GM23248 (cell line): ENCODE results near the gene ESPNL. TPM values are rescaled to one million over a fixed set of nuclear protein-coding genes. Genes with fewer than 3 reads are reported as not detected.

Experiments
- DNase-seq: peaks from one replicate; pipeline ENCODE4 v3.0.0-alpha.2; 2015
- H2AFZ ChIP-seq: fragments of 200-600 bp; sonication (generic); 2 replicates; pipeline ENCODE4 v1.6.1; 2016; ENCODE audit warnings: antibody characterized with exemption
- H3F3A ChIP-seq: fragments of 200-600 bp; sonication (generic); 2 replicates; pipeline ENCODE4 v1.6.1; 2016; ENCODE audit warnings: mild to moderate bottlenecking, antibody characterized with exemption, mixed run types; ENCODE audit not compliant: insufficient read depth
- H3K27ac ChIP-seq: fragments of 200-600 bp; sonication (generic); 2 replicates; pipeline ENCODE4 v1.5.1; 2016; ENCODE audit warnings: mild to moderate bottlenecking
- H3K27me3 ChIP-seq: fragments of 200-600 bp; sonication (generic); replicated peaks from 2 replicates; pipeline ENCODE4 v1.6.1; 2016; ENCODE audit warnings: mild to moderate bottlenecking; ENCODE audit not compliant: insufficient read depth
- H3K36me3 ChIP-seq: fragments of 200-600 bp; sonication (generic); 2 replicates; pipeline ENCODE4 v1.6.1; 2016; ENCODE audit warnings: low read depth, mild to moderate bottlenecking
- H3K4me1 ChIP-seq: fragments of 200-600 bp; sonication (generic); 2 replicates; pipeline ENCODE4 v1.6.1; 2016; ENCODE audit warnings: mild to moderate bottlenecking; ENCODE audit not compliant: insufficient read depth
- H3K4me2 ChIP-seq: fragments of 200-600 bp; sonication (generic); one replicate; pipeline ENCODE4 v1.6.1; 2016; ENCODE audit warnings: mild to moderate bottlenecking; ENCODE audit not compliant: unreplicated experiment
- H3K4me3 ChIP-seq: fragments of 200-600 bp; sonication (generic); 2 replicates; pipeline ENCODE4 v1.5.1; 2016; ENCODE audit warnings: mild to moderate bottlenecking
- H3K79me2 ChIP-seq: fragments of 200-600 bp; sonication (generic); 2 replicates; pipeline ENCODE4 v1.6.1; 2016; ENCODE audit warnings: mild to moderate bottlenecking; ENCODE audit not compliant: insufficient read depth
- H3K9ac ChIP-seq: fragments of 200-600 bp; sonication (generic); 2 replicates; pipeline ENCODE4 v1.6.1; 2016; ENCODE audit warnings: mild to moderate bottlenecking
- H3K9me2 ChIP-seq: fragments of 200-600 bp; sonication (generic); 2 replicates; pipeline ENCODE4 v1.6.1; 2016; ENCODE audit warnings: mixed run types, mild to moderate bottlenecking, moderate library complexity; ENCODE audit not compliant: insufficient read depth
- H3K9me3 ChIP-seq: fragments of 200-600 bp; sonication (generic); one replicate; pipeline ENCODE4 v1.6.1; 2017; ENCODE audit warnings: low read depth
- H4K20me1 ChIP-seq: fragments of 200-600 bp; sonication (generic); 2 replicates; pipeline ENCODE4 v1.6.0; 2016; ENCODE audit not compliant: insufficient read depth
- EZH2 ChIP-seq: fragments of 200-600 bp; sonication (generic); IDR thresholded peaks from 2 replicates; pipeline ENCODE4 v1.6.1; 2018; ENCODE audit warnings: antibody characterized with exemption, mild to moderate bottlenecking; ENCODE audit not compliant: insufficient read depth, poor library complexity, severe bottlenecking
- EZH2phosphoT487 ChIP-seq: fragments of 200-600 bp; sonication (generic); IDR thresholded peaks from 2 replicates; pipeline ENCODE4 v1.6.1; 2018; ENCODE audit warnings: antibody characterized with exemption, moderate library complexity, mild to moderate bottlenecking, low read depth; ENCODE audit not compliant: insufficient read depth
- WGBS, 2 experiments: methylation state at CpG; one replicate each; pipeline ENCODE4 v1.1.6; 2015 to 2017; ENCODE audit warnings: low lambda C conversion rate in 2 of 2, low coverage in 1 of 2; ENCODE audit errors: missing lambda C conversion rate in 2 of 2; 5-methylcytosine and 5-hydroxymethylcytosine counted together
- in situ Hi-C: fragments of 300-500 bp; cut with MboI; formaldehyde crosslinking; loops from 2 replicates; pipeline ENCODE4 v1.15.0; 2020
- polyA plus RNA-seq: library from polyadenylated mRNA; unstranded; fragments of >200 nt; fragmentation: Nextera tagmentation; extraction: Ambion mirVana; gene quantifications from 2 replicates; pipeline ENCODE4 v1.2.1, GENCODE V29; 2016
- total RNA-seq: library from RNA; depleted of rRNA; stranded (reverse); fragments of >200 nt; shearing (Covaris generic); gene quantifications from 2 replicates; pipeline ENCODE4 v1.2.3, GENCODE V29; 2014

ESPNL gene
- total and polyA plus RNA-seq, 2 experiments from 2014 or later: 0.60 to 1.4 TPM

DNA sequence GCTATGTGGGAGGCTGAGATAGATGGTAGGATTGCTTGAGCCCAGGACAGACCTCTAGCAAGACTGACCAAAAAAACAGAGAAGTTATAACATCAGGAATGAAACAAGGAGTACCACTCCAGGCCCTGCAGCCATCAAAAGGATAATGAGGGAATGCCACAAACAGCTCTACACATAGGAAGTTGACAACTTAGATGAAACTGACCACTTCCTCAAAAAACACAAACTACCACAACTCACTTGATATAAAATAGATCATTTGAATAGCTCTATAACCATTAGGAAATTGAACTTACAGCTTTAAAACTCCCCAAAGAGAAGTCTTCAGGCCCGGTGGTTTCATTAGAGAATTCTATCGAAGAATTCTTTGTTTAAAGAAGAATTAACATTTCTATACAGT lies 12.9 kb upstream of the ESPNL start:
- no peaks in the 10 kb centered on the region for H3K79me2 ChIP-seq
- in situ Hi-C loops: no loop called here
- no peak overlapping the region for H3K4me3 ChIP-seq
- no peaks in the 10 kb centered on the region for H4K20me1 ChIP-seq
- no peak overlapping the region for H3K4me2 ChIP-seq
- H3K9me2 ChIP-seq: no peaks in the 10 kb centered on the region
- H3K9me3 ChIP-seq: no peaks in the 10 kb centered on the region
- WGBS, 2 experiments: 97 to 100% methylated on average over 2 of the region's 2 CpGs
- no peaks in the 10 kb centered on the region for H3K27me3 ChIP-seq
- no peaks in the 10 kb centered on the region for H3K36me3 ChIP-seq
- H3K9ac ChIP-seq: no peak overlapping the region
- H2AFZ ChIP-seq: no peak overlapping the region
- no peaks in the 10 kb centered on the region for H3F3A ChIP-seq
- DNase-seq: no peak
- no peak overlapping the region for H3K27ac ChIP-seq
- no peaks in the 10 kb centered on the region for H3K4me1 ChIP-seq
- TF ChIP-seq EZH2phosphoT487: no peak
- no peak for TF ChIP-seq EZH2

DNA sequence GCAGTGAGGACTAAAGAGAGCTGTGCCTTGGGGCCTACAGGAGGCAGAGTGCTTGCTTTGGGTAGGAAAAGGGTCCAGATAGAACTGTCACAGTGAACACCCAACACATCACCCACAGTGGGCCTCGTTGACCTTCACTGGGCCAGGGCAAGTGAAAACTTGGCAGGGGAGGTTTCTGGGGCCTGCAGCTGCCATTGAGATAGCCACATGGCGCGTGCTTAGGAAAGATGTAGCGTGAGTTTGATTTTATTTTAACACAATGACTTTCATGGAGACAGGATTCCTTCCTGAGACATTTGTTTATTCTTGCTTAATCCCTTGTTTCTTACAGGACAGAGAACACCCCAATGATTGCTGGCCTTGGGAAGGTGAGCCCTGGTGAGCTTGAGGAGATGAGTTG lies 9.3 kb upstream of the ESPNL start:
- Histone ChIP-seq H3F3A (no peaks in the 10 kb centered on the region), H3K9me2 (no peaks in the 10 kb centered on the region), H3K4me2 (no peak overlapping the region), H3K27me3 (no peaks in the 10 kb centered on the region), H2AFZ (no peak overlapping the region), H4K20me1 (no peaks in the 10 kb centered on the region), H3K9ac (no peak overlapping the region), H3K4me3 (no peak overlapping the region), H3K27ac (no peak overlapping the region), H3K9me3 (no peaks in the 10 kb centered on the region), H3K4me1 (no peaks in the 10 kb centered on the region), H3K36me3 (no peaks in the 10 kb centered on the region), H3K79me2 (no peaks in the 10 kb centered on the region)
- WGBS, 2 experiments: 99 to 100% methylated on average over 4 of the region's 4 CpGs
- DNase-seq: no peak
- TF ChIP-seq EZH2phosphoT487 (no peak), EZH2 (no peak)
- in situ Hi-C loops: no loop called here

DNA sequence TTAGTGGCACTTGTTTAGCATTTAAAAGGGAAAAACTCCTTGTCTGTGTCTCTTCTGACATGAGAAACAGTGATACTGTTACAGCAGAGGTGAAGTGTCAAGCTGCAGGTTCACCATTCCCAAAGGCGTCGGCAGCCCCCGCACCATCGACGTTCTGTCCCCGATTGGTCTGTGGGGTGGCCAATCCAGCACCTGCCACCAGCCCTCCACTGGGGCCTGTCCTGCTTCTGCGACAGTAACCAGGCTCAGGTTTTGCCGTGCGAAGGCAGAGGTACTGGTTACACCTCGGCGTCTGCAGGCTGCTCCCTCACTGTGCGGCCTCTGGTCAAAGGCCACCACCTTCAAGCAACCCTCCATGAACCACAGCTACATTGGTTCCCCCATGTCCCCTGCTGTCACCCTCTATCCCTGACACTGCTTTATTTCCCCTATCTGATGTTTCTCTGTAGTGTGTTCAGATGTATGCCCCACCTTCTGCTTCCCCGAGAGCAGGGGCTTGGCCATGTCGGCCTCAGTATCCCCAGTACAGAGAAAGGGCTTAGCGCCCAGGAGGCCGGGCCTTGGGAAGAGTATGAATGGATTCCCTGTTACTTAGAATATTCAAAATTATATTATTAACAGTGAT lies 8.6 kb upstream of the ESPNL start:
- no peaks in the 10 kb centered on the region for H3K36me3 ChIP-seq
- H3F3A ChIP-seq: no peaks in the 10 kb centered on the region

DNA sequence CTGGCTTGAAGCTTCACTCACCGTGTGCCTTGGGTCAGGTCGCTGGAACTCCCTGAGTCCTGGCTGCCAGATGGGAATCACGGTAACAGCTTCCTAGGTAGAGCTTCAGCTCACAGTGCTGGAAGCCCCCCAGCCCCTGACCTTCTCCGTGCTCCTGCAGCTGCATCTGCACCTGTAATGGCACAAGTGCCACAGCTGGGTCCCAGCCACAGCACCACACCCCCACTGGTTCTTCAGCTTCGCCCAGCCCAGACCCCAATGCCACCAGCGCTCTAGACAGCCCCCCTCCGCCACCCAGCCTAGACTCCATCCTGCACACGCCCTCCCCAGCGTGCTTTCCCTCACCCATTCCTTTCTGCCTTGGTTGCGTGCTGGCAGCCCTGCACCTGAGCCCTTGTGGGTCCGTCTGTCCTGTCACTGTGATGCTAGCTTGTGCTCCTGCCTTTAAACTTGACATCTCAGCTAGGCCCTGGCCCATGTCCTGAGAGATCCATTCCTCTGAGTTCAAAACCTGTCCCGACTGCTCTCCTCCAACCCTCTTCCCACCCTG lies 7.6 kb upstream of the ESPNL start:
- WGBS, 2 experiments: 89 to 95% methylated on average over 12 of the region's 12 CpGs
- TF ChIP-seq EZH2 (no peak), EZH2phosphoT487 (no peak)
- no peak overlapping the region for H2AFZ ChIP-seq
- H4K20me1 ChIP-seq: no peaks in the 10 kb centered on the region
- H3F3A ChIP-seq: no peaks in the 10 kb centered on the region
- no peak overlapping the region for H3K4me2 ChIP-seq
- H3K9me3 ChIP-seq: no peaks in the 10 kb centered on the region
- H3K9ac ChIP-seq: no peak overlapping the region
- H3K4me3 ChIP-seq: no peak overlapping the region
- no peaks in the 10 kb centered on the region for H3K9me2 ChIP-seq
- H3K27ac ChIP-seq: no peak overlapping the region
- H3K4me1 ChIP-seq: no peaks in the 10 kb centered on the region
- no peaks in the 10 kb centered on the region for H3K36me3 ChIP-seq
- in situ Hi-C loops: no loop called here
- DNase-seq: no peak
- H3K79me2 ChIP-seq: no peaks in the 10 kb centered on the region
- no peaks in the 10 kb centered on the region for H3K27me3 ChIP-seq

More for the DNA sequence above, 8.6 kb upstream of the ESPNL start:
- Histone ChIP-seq H3K79me2 (no peaks in the 10 kb centered on the region), H4K20me1 (no peaks in the 10 kb centered on the region), H3K4me1 (no peaks in the 10 kb centered on the region), H3K9ac (no peak overlapping the region), H3K9me3 (no peaks in the 10 kb centered on the region), H3K4me3 (no peak overlapping the region), H2AFZ (no peak overlapping the region), H3K27me3 (no peaks in the 10 kb centered on the region), H3K9me2 (no peaks in the 10 kb centered on the region), H3K27ac (no peak overlapping the region), H3K4me2 (no peak overlapping the region)
- no peak for DNase-seq
- TF ChIP-seq EZH2 (no peak), EZH2phosphoT487 (no peak)
- in situ Hi-C loops: no loop called here
- 98 to 99% methylated on average over 16 of the region's 16 CpGs for WGBS, 2 experiments
